GM23338 (cell line): ENCODE data around the gene PRKCQ.

ENCODE experiments used
- CREB1 ChIP-seq: fragments of 250-450 bp; sonication (Bioruptor Pico); IDR thresholded peaks from 2 replicates; pipeline ENCODE4 v1.5.0; 2020; ENCODE audit warnings: low read depth, mild to moderate bottlenecking, moderate library complexity
- CTCF ChIP-seq, 2 experiments: fragments of 200-600 bp in 1 of 2; sonication (generic) in 1 of 2; conservative IDR thresholded peaks; 2 replicates each; pipeline versions ENCODE4 v1.5.1 to v1.6.1; 2016 to 2017; ENCODE audit warnings: antibody characterized with exemption in 2 of 2, low read depth in 2 of 2, mild to moderate bottlenecking in 2 of 2, moderate library complexity in 1 of 2
- ETS1 ChIP-seq: IDR thresholded peaks from 2 replicates; pipeline ENCODE4 v1.6.1; 2016; ENCODE audit warnings: antibody characterized with exemption
- EZH2 ChIP-seq: fragments of 200-600 bp; sonication (generic); IDR thresholded peaks from one replicate; pipeline ENCODE4 v1.8.0; 2017; ENCODE audit warnings: antibody characterized with exemption, mild to moderate bottlenecking, low read depth; ENCODE audit not compliant: unreplicated experiment
- EZH2phosphoT487 ChIP-seq: fragments of 200-600 bp; sonication (generic); IDR thresholded peaks from one replicate; pipeline ENCODE4 v1.8.1; 2018; ENCODE audit warnings: antibody characterized with exemption; ENCODE audit not compliant: unreplicated experiment
- NANOG ChIP-seq: IDR thresholded peaks from 2 replicates; pipeline ENCODE4 v1.6.1; 2016; ENCODE audit warnings: antibody characterized with exemption, borderline replicate concordance
- POLR2AphosphoS5 ChIP-seq: IDR thresholded peaks from 2 replicates; pipeline ENCODE4 v1.6.1; 2016; ENCODE audit warnings: antibody characterized with exemption, low read depth
- REST ChIP-seq: IDR thresholded peaks from one replicate; pipeline ENCODE4 v1.6.1; 2018; ENCODE audit warnings: antibody characterized with exemption; ENCODE audit not compliant: unreplicated experiment
- STAT1 ChIP-seq: IDR thresholded peaks from one replicate; pipeline ENCODE4 v1.6.1; 2016; ENCODE audit warnings: antibody characterized with exemption; ENCODE audit not compliant: unreplicated experiment
- ZNF331 ChIP-seq: fragments of 250-450 bp; sonication (Bioruptor Pico); IDR thresholded peaks from 2 replicates; pipeline ENCODE4 v1.5.0; 2020; ENCODE audit warnings: low read depth, mild to moderate bottlenecking, moderate library complexity
- ZNF462 ChIP-seq: fragments of 250-450 bp; sonication (Bioruptor Pico); IDR thresholded peaks from 2 replicates; pipeline ENCODE4 v1.5.0; 2020; ENCODE audit warnings: mild to moderate bottlenecking, moderate library complexity

GRCh38 chr10:6624392-6624791, 44.3 kb upstream of the PRKCQ start:
- TF ChIP-seq EZH2 (no peak), EZH2phosphoT487 (no peak), CTCF (conservative IDR thresholded peaks at IDR 0.05; ENCODE audit: low read depth in 2 of 2) (no peak), ZNF462 (CRISPR knock-in tag) (no peak), ETS1 (no peak), POLR2AphosphoS5 (no peak), NANOG (no peak), REST (no peak), ZNF331 (CRISPR knock-in tag) (no peak), STAT1 (no peak), CREB1 (CRISPR knock-in tag) (no peak)
